Activated CD8-positive, alpha-beta memory T cell treated with anti-CD3 and anti-CD28 coated beads, Interleukin-2, amount 50 U/mL, for 24 hours (primary cell): ENCODE measurements around the gene MTF2.
"Not testable (repeated sequence)": the region's sequence is repeated elsewhere in the genome, so short reads cannot be mapped to it uniquely, and the experiment has no call there.

Experiments used
- DNase-seq: peaks from one replicate; pipeline ENCODE4 v3.0.0-alpha.2; 2020; ENCODE audit errors: extremely low read depth

The MTF2 gene

GRCh38 chr1:93078986-93079654, at the start of gene MTF2:
MTF2 (plus strand) TSS chr1:93079283; CDS start chr1:93079527, 244 bp downstream.
- peak; percentile 85 for DNase-seq

DNA sequence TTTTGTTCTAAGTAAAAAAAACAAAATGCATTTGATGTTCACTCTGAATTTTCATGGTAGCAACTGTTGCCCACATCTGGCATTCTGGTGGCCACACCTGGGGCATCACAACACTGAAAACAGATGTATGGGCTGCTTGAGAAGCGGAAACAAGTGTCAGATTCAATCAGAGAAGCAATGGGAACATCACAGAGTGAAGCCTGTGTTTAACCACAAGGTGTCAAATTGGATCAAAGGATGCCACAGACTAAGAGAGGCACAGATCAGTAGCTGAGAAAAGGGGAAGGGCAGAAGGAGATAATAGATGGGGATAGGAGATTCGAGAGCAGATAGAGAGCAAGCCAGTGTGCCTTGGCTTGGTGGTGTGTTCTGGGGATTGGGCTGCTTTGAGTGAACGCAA, 49.8 kb upstream of the MTF2 start:
- DNase-seq = no peak

DNA sequence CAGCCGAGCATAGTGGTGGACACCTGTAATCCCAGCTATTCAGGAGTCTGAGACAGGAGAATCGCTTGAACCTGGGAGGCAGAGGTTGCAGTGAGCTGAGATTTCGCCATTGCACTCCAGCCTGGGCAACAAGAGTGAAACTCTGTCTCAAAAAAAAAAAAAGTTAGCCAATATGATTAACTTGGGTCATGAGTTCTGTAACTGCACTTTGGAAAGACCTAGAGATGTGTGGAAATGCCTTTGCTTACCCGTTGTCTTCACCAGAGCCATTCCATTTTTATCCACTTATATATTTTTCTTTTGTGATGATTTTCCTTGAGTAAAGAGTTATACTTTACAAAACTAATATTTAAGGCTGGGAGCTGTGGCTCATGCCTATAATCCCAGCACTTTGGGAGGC, 48.9 kb upstream of the MTF2 start:
- not testable (repeated sequence) for DNase-seq

DNA sequence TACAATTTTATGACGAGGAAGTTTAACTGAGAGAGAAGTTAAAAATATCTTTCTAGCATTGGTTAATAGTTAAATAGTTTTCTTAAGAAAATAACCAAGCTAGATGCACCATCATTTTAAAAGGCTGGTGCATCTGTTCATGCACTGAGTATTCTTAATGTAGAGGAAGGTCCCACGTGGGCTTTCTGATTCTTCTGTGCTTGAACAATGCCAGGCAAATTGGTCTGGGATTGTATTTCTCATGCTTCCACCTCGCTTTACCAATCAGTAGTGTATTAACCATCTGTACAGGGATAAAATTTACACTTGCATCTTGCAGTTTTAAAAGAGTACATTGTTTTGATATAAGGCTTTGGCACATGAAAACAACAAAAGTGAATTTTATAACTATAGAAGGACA, 47.4 kb upstream of the MTF2 start:
- DNase-seq = no peak

DNA sequence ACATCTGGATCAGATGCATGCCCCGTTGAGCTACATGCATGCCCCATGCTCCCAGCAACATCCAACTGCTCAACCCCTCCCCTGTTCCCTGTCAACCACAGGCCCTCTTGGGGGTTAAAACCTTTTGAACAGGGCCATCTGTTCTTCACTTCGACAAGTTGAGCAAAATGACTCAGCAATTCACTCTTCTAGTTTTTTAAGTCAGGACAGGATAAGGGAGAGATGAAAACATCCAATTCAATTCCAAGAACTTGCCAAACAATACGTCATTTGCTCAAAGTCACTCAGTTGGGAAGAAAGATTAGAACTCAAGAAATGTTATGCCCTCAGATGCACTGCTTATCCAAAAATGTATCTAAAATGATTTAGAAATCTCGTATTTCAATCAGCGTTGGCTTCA, 46.1 kb upstream of the MTF2 start:
- no peak for DNase-seq

- no peak for DNase-seq
Measured at GRCh38 chr1:93033785-93034184, 45.3 kb upstream of the MTF2 start.

- no peak for DNase-seq
Measured at GRCh38 chr1:93034397-93034796, 44.7 kb upstream of the MTF2 start.

DNA sequence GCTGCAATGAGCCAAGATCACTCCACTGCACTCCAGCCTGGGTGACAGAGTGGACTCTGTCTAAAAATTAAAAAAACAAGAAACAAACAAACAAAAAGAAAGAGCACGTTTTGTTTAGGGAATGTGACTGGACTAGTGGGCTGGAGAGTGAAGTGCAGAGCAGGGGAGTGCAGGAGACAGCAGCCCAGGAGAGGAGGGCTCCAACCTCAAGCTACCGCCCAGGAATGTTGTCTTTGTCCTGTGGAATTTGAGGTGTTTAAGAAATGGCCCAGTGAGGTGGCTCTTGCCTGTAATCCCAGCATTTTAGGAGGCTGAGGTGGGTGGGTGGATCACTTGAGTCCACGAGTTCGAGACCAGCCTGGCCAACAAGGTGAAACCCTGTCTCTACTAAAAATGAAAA, 42.4 kb upstream of the MTF2 start:
- DNase-seq = no peak

- no peak for DNase-seq
Measured at GRCh38 chr1:93042187-93043056, 36.7 kb upstream of the MTF2 start.

DNA sequence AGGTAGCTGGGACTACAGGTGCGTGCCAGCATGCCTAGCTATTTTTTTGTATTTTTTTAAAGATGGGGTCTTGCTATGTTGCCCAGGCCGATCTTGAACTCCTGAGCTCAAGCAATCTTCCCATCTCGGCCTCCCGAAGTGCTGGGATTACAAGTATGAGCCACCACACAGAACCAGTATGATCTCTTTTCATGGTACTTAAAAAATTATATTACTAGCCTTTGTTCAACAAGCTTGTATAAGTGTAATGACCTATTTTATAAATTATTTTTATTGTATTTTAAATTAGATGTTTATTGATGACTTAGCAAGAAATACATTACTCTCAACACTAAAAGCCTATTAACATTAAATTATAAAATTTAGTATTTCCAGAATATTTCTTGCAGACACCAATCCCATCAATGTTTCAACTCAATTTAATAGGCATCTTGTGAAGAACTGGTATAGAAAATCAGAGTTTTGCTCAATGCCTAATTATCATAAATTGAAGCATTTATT, 36.0 kb upstream of the MTF2 start:
- DNase-seq = no peak

DNA sequence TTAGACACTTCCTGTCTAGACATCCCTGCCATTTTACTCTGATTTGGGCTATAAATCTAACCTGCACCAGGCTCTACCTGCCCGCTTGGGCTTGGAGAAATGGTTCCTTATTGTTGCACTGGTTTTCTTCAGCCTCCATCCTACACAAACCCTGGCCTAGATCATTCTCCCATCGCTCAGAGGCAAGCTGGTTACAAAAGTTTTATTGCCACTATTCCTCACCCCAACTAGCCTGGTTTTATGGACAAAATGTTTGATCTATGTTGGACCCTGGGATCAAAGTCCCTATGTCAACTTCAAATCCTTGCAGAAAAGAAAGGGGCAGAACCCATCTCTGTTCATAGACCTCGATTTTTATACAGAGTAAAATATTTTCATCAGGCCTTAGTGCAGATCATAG, 31.5 kb upstream of the MTF2 start:
- no peak for DNase-seq

DNA sequence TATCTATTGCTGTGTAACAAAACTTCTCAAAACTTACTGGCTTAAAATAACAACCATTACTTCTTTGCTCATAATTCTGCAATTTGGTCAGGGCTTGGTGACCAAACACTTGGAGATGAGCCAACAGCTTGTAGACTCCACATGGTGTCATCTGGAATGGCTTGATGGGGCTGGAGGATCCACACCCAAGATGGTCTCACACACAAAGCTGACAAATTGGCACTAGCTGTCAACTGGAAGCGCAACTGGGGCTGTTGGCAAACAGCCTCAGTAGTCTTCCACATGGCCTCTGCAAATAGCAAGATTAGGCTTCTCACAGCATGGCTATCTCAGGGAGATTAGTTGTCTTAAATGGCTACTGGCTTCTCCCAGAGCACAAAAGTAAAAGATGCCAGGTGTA, 27.1 kb upstream of the MTF2 start:
- DNase-seq = no peak

GRCh38 chr1:93056214-93056613, 22.9 kb upstream of the MTF2 start:
- DNase-seq = no peak

GRCh38 chr1:93056649-93057048, 22.4 kb upstream of the MTF2 start:
- no peak for DNase-seq

DNA sequence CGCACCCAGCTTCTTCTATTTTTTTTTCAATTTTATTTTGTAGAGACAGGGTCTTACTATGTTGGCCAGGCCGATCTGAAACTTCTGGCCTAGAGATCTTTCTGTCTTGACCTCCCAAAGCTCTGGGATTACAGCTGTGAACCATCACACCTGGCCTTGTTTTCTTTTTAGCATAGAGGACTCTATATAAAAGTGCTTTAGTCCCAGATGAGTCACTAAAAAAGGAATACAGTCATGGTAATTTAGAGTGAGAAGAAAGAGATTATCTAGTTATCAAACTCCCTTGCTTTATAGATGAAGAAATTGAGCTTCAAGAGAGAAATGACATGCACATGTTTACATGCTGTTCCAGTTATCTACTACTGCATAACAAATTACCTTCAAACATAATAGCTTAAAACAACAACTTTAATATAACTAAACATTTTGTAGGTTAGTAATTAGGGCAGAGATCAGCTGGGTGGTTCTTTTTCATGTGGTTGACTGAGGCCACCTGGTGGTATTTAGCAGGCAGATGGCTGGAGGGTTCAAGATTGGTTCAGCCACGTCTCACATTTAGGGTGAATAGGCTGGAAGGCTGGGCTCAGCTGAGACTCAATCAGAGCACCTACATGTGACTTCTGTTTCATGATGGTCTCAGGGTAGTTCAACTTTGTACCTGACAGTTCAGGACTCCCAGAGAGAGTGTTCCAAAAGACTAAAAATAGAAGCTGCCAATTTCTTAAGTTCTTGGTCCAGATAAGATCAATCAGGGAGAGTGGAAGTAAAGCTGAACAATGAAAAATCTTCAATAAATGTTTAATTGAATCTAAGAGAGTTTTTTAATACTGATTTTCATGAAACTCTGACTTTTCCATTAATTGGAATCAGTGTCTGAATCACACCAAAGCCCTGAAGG, 16.9 kb upstream of the MTF2 start:
- no peak for DNase-seq

DNA sequence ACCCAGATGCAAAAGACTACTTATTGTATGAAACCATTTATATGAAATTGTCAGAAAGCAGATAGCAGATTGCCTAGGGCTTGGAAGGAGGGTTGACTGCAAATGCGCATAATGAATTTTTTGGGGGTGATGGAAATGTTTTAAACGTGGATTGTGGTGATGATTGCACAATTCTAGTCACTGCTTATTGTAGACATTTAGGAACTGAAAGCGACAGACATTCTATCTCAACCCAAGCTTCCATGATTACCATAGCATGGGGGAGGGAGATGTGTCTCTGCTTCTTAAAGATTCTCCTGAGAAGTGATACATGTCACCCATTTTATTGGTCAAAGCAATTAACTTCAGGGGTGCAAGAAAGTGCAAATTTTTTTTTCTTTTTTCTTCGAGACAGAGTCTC, 2.8 kb upstream of the MTF2 start:
- DNase-seq = no peak

GRCh38 chr1:93078203-93078602, 880 bp upstream of the MTF2 start:
- no peak for DNase-seq

- no peak for DNase-seq
Measured at GRCh38 chr1:93078638-93078985, 471 bp upstream of the MTF2 start.

DNA sequence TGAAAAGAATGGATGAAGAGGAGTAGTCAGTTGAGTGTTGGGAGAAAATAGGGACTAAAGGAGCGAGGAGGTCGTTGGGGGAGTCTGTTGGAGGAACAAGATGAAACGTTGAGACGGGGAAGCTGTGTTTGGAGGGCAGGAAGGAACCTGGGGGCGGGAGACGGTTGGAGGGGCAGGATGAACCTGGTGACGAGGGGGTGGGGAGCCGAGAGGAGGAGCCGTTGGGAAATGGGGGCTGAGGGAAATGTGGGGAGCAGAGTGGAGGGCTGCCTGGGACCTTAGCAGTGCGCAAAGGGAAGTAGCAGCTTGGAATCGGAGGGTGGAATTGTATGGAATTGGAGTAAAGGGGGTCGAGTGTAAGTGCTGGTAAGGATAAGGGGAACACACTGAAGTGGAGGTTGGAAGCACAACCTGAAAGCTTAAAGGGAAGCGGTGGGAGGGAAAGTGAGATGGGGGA, 630 bp downstream of the MTF2 start:
- DNase-seq = no peak

DNA sequence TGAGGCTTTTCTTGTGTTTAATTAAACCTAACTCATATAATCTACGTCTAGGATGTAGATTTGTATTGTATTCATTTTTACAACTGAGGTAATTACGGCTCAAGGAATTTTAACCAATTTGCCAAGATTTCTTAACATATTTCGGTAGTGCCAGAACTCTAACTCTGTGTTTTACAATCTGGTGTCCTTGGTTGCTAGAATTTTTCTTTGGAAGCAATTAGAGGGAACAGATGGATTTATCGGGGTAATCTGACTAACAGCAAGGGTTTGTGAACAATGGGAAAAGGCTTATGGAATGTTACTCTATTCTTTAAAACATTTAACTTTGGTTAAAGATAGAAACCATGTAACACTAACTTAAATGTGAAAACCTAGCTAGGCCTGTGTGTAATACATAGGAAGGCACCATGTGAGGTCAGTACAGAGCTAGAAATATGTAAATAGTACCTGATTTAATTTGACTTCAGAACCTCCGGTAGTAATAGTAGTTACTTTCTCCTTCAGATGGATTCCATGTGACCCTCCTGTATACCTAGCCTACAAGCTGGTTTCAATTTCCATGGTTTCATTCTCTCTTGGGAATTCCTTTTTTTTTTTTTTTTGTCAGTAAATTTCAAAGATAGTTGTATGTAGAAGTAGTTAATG, 1.2 kb downstream of the MTF2 start:
- DNase-seq = no peak

GRCh38 chr1:93081716-93082115, 2.6 kb downstream of the MTF2 start:
- DNase-seq = no peak

- no peak for DNase-seq
Measured at GRCh38 chr1:93082313-93082712, 3.2 kb downstream of the MTF2 start.
